ENCODE results near the gene TSSK2.

GRCh38 chr22:19121631-19122142 lies 9.4 kb upstream of the TSSK2 start:
- TF ChIP-seq EZH2 (IDR thresholded peaks at IDR 0.05) (no peak), POLR2AphosphoS5 (IDR thresholded peaks at IDR 0.05; ENCODE audit: borderline replicate concordance, low read depth, low read length) (no peak), FOXP2 (optimal IDR thresholded peaks at IDR 0.05; ENCODE audit: control extremely low read depth, extremely low read length, insufficient read depth) (no peak)
